Lower leg skin (tissue), 4 donors: ENCODE data around the gene CRTAP. TPM values are rescaled to one million over a fixed set of nuclear protein-coding genes. Genes with fewer than 3 reads are reported as not detected.

Experiments
- DNase-seq, 2 donors: peaks; one replicate each; pipeline ENCODE4 v3.0.0-alpha.2; 2019; ENCODE audit warnings: low spot score in 2 of 2
- H3K4me3 ChIP-seq: fragments of 200-600 bp; sonication (generic); 2 replicates; pipeline ENCODE4 v1.5.1; 2017; ENCODE audit warnings: mild to moderate bottlenecking, low read depth; ENCODE audit not compliant: poor library complexity, severe bottlenecking
- CTCF ChIP-seq, 3 donors: fragments of 450-650 bp; IDR thresholded peaks; one replicate each; pipeline ENCODE4 v1.5.1; 2016; ENCODE audit warnings: antibody characterized with exemption in 3 of 3, mild to moderate bottlenecking in 3 of 3, moderate library complexity in 2 of 3
- POLR2A ChIP-seq, 2 donors: fragments of 450-650 bp; IDR thresholded peaks; one replicate each; pipeline ENCODE4 v1.6.1; 2016 to 2017; ENCODE audit warnings: antibody characterized with exemption in 2 of 2, mild to moderate bottlenecking in 1 of 2, moderate library complexity in 1 of 2
- whole genome bisulfite sequencing, 2 donors: methylation state at CpG; one replicate each; pipeline ENCODE4 v1.1.5; 2018; 5-methylcytosine and 5-hydroxymethylcytosine counted together
- intact Hi-C: fragments of 100-400 bp; cut with DNase I; formaldehyde crosslinking; loops from one replicate; pipeline ENCODE4 v1.15.0; 2023; ENCODE audit warnings: low total_unique reads
- total RNA-seq, 4 donors: library from RNA; depleted of rRNA; stranded (reverse); fragments of >200 nt; gene quantifications; one replicate each; pipeline ENCODE4 v1.1.0, GENCODE V29; 2016

Gene CRTAP
- total RNA-seq, 4 donors from 2014 or later, result 130 to 258 (median 196) TPM

DNA sequence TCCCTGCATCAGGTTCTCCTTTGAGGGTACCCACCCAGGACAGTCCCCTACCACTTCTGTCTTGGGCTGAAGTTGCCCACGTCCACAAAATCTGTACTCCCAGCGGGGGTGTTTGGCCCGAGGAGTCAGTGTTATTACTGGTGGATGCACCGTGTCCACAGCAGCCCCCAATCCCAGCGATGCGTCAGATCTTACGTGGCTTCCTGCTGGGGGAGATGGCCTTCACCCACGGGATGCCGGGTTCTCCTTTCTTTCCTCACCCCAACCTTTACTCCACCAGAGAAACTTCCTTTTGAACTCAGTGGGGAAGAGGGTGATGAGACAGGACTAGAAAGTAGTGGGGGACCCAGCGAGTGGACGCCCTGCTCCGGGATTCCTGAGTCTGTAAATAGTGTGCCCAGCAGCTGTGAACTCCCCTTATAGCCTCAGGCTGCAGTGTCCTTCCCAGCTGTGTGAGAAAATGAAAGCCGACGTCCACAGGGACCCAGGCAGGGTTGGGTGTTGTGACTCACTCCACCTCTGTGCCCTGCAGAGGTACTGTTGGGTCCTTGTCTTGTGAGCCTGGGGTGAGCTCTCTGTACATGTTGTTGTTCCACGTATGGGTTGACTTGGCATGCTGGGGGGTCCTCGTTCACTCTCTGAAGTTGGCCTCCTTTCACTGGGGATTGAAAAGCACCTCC lies 31.5 kb downstream of the CRTAP start:
- no peak overlapping the region for H3K4me3 ChIP-seq
- DNase-seq, result peak in 1 of 2 donors; percentile 48
- no peak for TF ChIP-seq CTCF (IDR thresholded peaks at IDR 0.05)
- intact Hi-C loops, result no loop called here
- 89 to 90% methylated on average over 16 of the region's 16 CpGs for WGBS, 2 donors

DNA sequence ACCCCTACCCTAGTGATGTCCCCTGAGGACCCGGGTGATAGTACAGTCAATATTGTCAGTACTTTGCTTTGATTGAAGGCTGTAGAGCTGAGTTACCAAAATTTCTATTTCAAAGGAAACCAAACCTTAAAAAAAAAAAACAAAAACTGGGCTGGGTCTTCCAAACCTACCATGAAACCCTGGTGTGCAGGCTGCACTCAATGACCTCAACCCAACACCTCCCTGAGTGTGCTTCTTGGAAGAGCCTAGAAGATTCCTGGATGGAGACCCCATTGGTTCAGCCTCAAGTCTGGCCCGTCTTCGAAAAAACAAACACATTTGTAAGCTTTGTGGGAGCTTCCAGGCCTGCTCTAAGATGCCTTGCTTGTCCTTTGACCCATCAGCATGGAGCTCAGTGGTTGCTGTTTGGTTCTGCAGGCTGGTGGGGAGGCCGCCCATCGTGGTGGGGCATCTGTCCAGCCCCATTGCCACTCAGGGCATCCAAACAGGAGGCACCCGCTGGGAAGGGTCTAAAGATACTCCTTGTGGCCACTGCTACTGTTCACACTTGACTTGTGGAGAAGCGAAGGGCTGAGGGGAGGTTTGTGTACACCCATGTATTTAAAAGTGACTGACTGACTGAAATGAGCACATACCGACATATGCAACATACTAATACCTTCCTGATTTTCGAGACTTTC lies 32.2 kb downstream of the CRTAP start:
- H3K4me3 ChIP-seq, result no peak overlapping the region
- 84 to 93% methylated on average over 9 of the region's 9 CpGs for WGBS, 2 donors
- TF ChIP-seq POLR2A (IDR thresholded peaks at IDR 0.05), result no peak
- intact Hi-C loops, result no loop called here
- peak in 1 of 2 donors; percentile 81 for DNase-seq

DNA sequence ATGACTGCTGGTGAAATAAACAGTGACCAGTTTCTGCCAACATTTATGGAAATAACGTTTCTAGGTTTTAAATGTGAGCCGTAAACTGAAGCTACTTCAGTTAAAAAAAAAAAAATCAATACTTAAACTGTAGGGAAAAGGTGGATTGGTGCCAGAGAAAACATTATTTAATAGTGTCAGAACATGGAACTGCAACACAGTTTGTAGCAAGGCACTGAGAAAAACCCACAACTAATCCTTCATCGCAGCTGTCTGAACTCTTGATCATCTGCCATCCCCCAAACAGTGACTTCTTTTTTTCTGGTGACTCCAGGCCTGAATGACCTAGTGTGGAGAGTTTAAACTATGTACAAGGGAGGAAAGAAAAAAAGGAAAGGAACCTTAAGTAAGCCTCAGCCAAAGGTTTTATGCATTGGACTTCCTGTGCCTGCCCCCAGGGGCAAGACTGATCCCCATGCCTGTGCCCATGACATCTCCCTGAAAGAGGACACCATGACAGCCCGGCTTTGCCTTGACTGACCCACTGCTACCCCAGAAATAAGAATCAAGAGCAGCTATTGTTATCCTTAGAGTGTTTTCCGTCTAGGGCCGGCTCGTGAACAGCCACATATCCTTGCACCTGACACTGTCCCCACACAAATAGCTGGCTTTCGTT lies 33.1 kb downstream of the CRTAP start:
- peak in 1 of 2 donors; percentile 78 for DNase-seq
- WGBS, 2 donors, result 47 to 53% methylated on average over 8 of the region's 8 CpGs
- TF ChIP-seq POLR2A (IDR thresholded peaks at IDR 0.05), result no peak
- no peak for TF ChIP-seq CTCF (IDR thresholded peaks at IDR 0.05)
- intact Hi-C loops, result no loop called here
- no peak overlapping the region for H3K4me3 ChIP-seq

GRCh38 chr3:33149342-33149741 lies 35.5 kb downstream of the CRTAP start:
- no peak for TF ChIP-seq POLR2A (IDR thresholded peaks at IDR 0.05)
- no peak for TF ChIP-seq CTCF (IDR thresholded peaks at IDR 0.05)
- WGBS, 2 donors, result 66 to 85% methylated on average over 5 to 6 of the region's 6 CpGs
- DNase-seq, result peak in 1 of 2 donors; percentile 23
- intact Hi-C loops, result no loop called here
- H3K4me3 ChIP-seq, result no peak overlapping the region

DNA sequence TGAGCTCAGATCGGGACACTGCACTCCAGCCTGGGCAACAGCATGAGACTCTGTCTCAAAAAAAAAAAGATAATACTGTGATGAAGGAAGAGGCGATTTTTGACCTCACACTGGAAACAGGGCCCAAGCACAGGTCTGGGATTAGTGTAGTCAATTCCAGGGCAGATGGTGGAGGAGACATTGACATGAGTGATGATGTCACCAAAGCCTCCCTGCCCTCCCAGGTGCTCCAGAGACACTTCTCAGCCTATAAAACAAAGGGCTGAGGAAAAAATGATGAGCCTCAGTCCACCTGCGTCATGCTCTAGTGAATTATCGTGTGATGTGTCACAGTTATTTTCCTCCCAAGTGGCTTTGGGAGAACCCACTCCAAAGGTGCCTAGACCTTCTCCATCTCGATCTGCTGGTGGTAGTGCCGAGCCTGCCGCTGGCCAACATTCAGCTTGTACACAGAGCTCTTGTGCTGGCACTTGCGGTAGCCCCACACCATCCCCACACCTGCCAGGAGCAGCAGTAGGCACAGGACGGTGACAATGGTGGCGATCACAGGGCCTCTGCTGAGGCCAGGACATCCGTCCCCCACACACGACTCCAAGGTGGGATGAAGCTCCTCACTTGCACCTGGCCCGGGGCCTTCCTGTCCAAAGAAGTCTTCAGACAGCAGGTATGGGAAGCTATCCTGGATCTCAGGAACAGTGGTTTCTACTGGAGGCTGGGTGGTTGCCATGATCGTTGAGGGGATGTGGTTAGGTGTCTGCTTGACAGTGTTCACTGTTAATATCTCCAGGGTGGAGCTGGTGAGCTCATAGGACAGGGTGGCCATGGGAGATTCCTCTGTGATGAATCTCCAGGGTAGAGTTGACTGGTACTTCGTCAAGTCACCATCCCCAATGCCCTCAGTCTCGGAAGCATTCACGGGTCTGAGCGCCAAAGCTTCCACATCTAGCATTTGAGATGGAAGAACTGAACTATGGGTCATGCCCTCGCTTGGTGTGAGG lies 38.8 kb downstream of the CRTAP start:
- TF ChIP-seq POLR2A (IDR thresholded peaks at IDR 0.05) (no peak), CTCF (IDR thresholded peaks at IDR 0.05) (no peak)
- intact Hi-C loops, result no loop called here
- DNase-seq, result peak in 1 of 2 donors; percentile 69
- WGBS, 2 donors, result 89 to 92% methylated on average over 16 to 19 of the region's 19 CpGs
- no peak overlapping the region for H3K4me3 ChIP-seq
